RCC 7860 (cell line): ENCODE data around the gene NEXN.

Experiments used
- DNase-seq: peaks from one replicate; pipeline ENCODE4 v3.0.0-alpha.2; 2015; ENCODE audit warnings: low spot score
- FAIRE-seq: peaks from 2 replicates; lab custom pipeline; 2012; peaks lifted over from hg19 to GRCh38; lab: Jason Lieb, UNC

NEXN gene

GRCh38 chr1:77888081-77888780 lies at the start of gene NEXN:
NEXN (plus strand) TSS chr1:77888624; CDS start chr1:77916107, 27,483 bp downstream.
- DNase-seq, result peak; percentile 60

GRCh38 chr1:77841574-77841973 lies 46.9 kb upstream of the NEXN start:
- FAIRE-seq (no peak), DNase-seq (no peak)

More at GRCh38 chr1:77888081-77888780, at the start of gene NEXN:
- FAIRE-seq, result no peak

GRCh38 chr1:77845951-77846350 lies 42.5 kb upstream of the NEXN start:
- FAIRE-seq (no peak), DNase-seq (no peak)

GRCh38 chr1:77846966-77847365 lies 41.5 kb upstream of the NEXN start:
- no peak for DNase-seq

GRCh38 chr1:77847621-77848080 lies 40.8 kb upstream of the NEXN start:
- FAIRE-seq, result no peak
- no peak for DNase-seq

More at GRCh38 chr1:77846966-77847365, 41.5 kb upstream of the NEXN start:
- no peak for FAIRE-seq

GRCh38 chr1:77850082-77850481 lies 38.3 kb upstream of the NEXN start:
- DNase-seq (no peak), FAIRE-seq (no peak)

- FAIRE-seq, result no peak
- no peak for DNase-seq
These were observed 30.9 kb upstream of the NEXN start for GRCh38 chr1:77857552-77857951.

- DNase-seq (no peak), FAIRE-seq (no peak)
These were observed 29.7 kb upstream of the NEXN start for GRCh38 chr1:77858725-77859124.

GRCh38 chr1:77859248-77859647 lies 29.2 kb upstream of the NEXN start:
- no peak for DNase-seq
- FAIRE-seq, result no peak

GRCh38 chr1:77866296-77866695 lies 22.1 kb upstream of the NEXN start:
- DNase-seq (no peak), FAIRE-seq (no peak)

GRCh38 chr1:77872645-77873044 lies 15.8 kb upstream of the NEXN start:
- no peak for DNase-seq
- no peak for FAIRE-seq

GRCh38 chr1:77873461-77873860 lies 15.0 kb upstream of the NEXN start:
- FAIRE-seq, result no peak
- no peak for DNase-seq

GRCh38 chr1:77874804-77875445 lies 13.5 kb upstream of the NEXN start:
- DNase-seq (no peak), FAIRE-seq (peak; percentile 24)

GRCh38 chr1:77876884-77877283 lies 11.5 kb upstream of the NEXN start:
- FAIRE-seq, result no peak
- DNase-seq, result peak; percentile 27

GRCh38 chr1:77881061-77881460 lies 7.4 kb upstream of the NEXN start:
- no peak for DNase-seq
- no peak for FAIRE-seq

- no peak for DNase-seq
- no peak for FAIRE-seq
These were observed 6.0 kb upstream of the NEXN start for GRCh38 chr1:77882411-77882810.

GRCh38 chr1:77888781-77889642 lies 588 bp downstream of the NEXN start:
- FAIRE-seq (no peak), DNase-seq (peak; percentile 54)

GRCh38 chr1:77889671-77890070 lies 1.2 kb downstream of the NEXN start:
- FAIRE-seq, result peak; percentile 95
- DNase-seq, result peak; percentile 88

GRCh38 chr1:77891200-77891599 lies 2.8 kb downstream of the NEXN start:
- FAIRE-seq (no peak), DNase-seq (no peak)

- no peak for DNase-seq
- no peak for FAIRE-seq
These were observed 11.4 kb downstream of the NEXN start for GRCh38 chr1:77899647-77900320.
